WERI-Rb-1 (cell line): Measurements from ENCODE around the gene CA5B.
A peak's percentile ranks its signal among the peaks of the same experiment; 100 is the strongest.
"Not testable (repeated sequence)": the region's sequence is repeated elsewhere in the genome, so short reads cannot be mapped to it uniquely, and the experiment has no call there.

ENCODE experiments used
- DNase-seq: peaks from one replicate; pipeline ENCODE4 v3.0.0-alpha.2; 2020
- H3K27ac ChIP-seq: fragments of 250-450 bp; sonication (Bioruptor Pico); 2 replicates; pipeline ENCODE4 v1.5.1; 2020; ENCODE audit warnings: mild to moderate bottlenecking, moderate library complexity
- H3K27me3 ChIP-seq: fragments of 250-450 bp; sonication (Bioruptor Pico); 2 replicates; pipeline ENCODE4 v1.5.1; 2021; ENCODE audit warnings: mild to moderate bottlenecking, low read depth, moderate library complexity; ENCODE audit not compliant: insufficient read depth, severe bottlenecking
- H3K36me3 ChIP-seq: fragments of 250-450 bp; sonication (Bioruptor Pico); 2 replicates; pipeline ENCODE4 v1.5.1; 2020; ENCODE audit warnings: mild to moderate bottlenecking, moderate library complexity
- H3K4me3 ChIP-seq: 2 replicates; pipeline ENCODE4 v1.5.1; 2011; ENCODE audit warnings: low read depth, mild to moderate bottlenecking, control low read depth, low read length
- H3K9me3 ChIP-seq: fragments of 250-450 bp; sonication (Bioruptor Pico); 2 replicates; pipeline ENCODE4 v1.5.1; 2021; ENCODE audit warnings: mild to moderate bottlenecking, moderate library complexity; ENCODE audit not compliant: severe bottlenecking
- CTCF ChIP-seq: IDR thresholded peaks from 2 replicates; pipeline ENCODE4 v1.5.1; 2011; ENCODE audit warnings: low read depth, mild to moderate bottlenecking, control low read depth, inconsistent platforms, low read length

CA5B gene

GRCh38 chrX:15755091-15755490 is 17.0 kb downstream of the CA5B start:
- no peak for TF ChIP-seq CTCF
- no peaks in the 10 kb centered on the region for H3K36me3 ChIP-seq

GRCh38 chrX:15758140-15758539 is 20.1 kb downstream of the CA5B start:
- no peaks in the 10 kb centered on the region for H3K27me3 ChIP-seq
- TF ChIP-seq CTCF, result peak; percentile 8; the same call in 1 of the 2 replicates
- no peak overlapping the region for H3K27ac ChIP-seq

More at GRCh38 chrX:15755091-15755490, 17.0 kb downstream of the CA5B start:
- Histone ChIP-seq H3K4me3 (no peak overlapping the region), H3K27me3 (no peaks in the 10 kb centered on the region), H3K9me3 (no peaks in the 10 kb centered on the region), H3K27ac (no peak overlapping the region)
- no peak for DNase-seq

GRCh38 chrX:15759886-15760285 is 21.8 kb downstream of the CA5B start:
- not testable (repeated sequence) for H3K36me3 ChIP-seq, H3K4me3 ChIP-seq, H3K27ac ChIP-seq, H3K27me3 ChIP-seq, H3K9me3 ChIP-seq, DNase-seq

More at GRCh38 chrX:15758140-15758539, 20.1 kb downstream of the CA5B start:
- H3K9me3 ChIP-seq, result no peaks in the 10 kb centered on the region
- H3K4me3 ChIP-seq, result no peak overlapping the region
- no peaks in the 10 kb centered on the region for H3K36me3 ChIP-seq
- DNase-seq, result no peak

GRCh38 chrX:15761564-15762191 is 23.6 kb downstream of the CA5B start:
- H3K4me3 ChIP-seq, result no peak overlapping the region
- H3K9me3 ChIP-seq, result no peaks in the 10 kb centered on the region
- H3K27ac ChIP-seq, result no peak overlapping the region
- H3K36me3 ChIP-seq, result no peaks in the 10 kb centered on the region
- no peaks in the 10 kb centered on the region for H3K27me3 ChIP-seq
- TF ChIP-seq CTCF, result peak; percentile 82
- peak; percentile 24 for DNase-seq

GRCh38 chrX:15769300-15769954 is 31.4 kb downstream of the CA5B start:
- H3K9me3 ChIP-seq, result no peaks in the 10 kb centered on the region
- H3K27me3 ChIP-seq, result no peaks in the 10 kb centered on the region
- no peak overlapping the region for H3K27ac ChIP-seq
- H3K36me3 ChIP-seq, result no peaks in the 10 kb centered on the region
- no peak for DNase-seq
- H3K4me3 ChIP-seq, result no peak overlapping the region
- TF ChIP-seq CTCF, result no peak

GRCh38 chrX:15781961-15782699 is 44.1 kb downstream of the CA5B start:
- H3K27me3 ChIP-seq, result no peaks in the 10 kb centered on the region
- H3K36me3 ChIP-seq, result peaks cover 3% of the 10 kb centered on the region; the same call in 1 of the 2 replicates
- no peaks in the 10 kb centered on the region for H3K9me3 ChIP-seq
- DNase-seq, result no peak
- no peak overlapping the region for H3K4me3 ChIP-seq
- H3K27ac ChIP-seq, result no peak overlapping the region
- TF ChIP-seq CTCF, result no peak
